H9 (cell line): ENCODE data around the gene GPATCH3. TPM values are rescaled to one million over a fixed set of nuclear protein-coding genes. Genes with fewer than 3 reads are reported as not detected.

Experiments used
- DNase-seq: peaks from one replicate; pipeline ENCODE4 v3.0.0-alpha.2; 2017
- H2AFZ ChIP-seq: one replicate; pipeline ENCODE4 v1.6.1; 2013; ENCODE audit warnings: mild to moderate bottlenecking, low read length, control low read depth, moderate library complexity
- H2AK5ac ChIP-seq: 2 replicates; pipeline ENCODE4 v1.6.1; 2013; ENCODE audit warnings: low read length, control low read depth, mixed read lengths; ENCODE audit not compliant: insufficient read length
- H2BK120ac ChIP-seq: one replicate; pipeline ENCODE4 v1.6.1; 2013; ENCODE audit warnings: low read depth, mild to moderate bottlenecking, low read length, control low read depth, inconsistent platforms; ENCODE audit not compliant: poor library complexity, severe bottlenecking
- H2BK12ac ChIP-seq: 2 replicates; pipeline ENCODE4 v1.6.1; 2013; ENCODE audit warnings: low read length, control low read depth, mixed read lengths, low read depth; ENCODE audit not compliant: insufficient read length
- H2BK15ac ChIP-seq: 2 replicates; pipeline ENCODE4 v1.6.1; 2013; ENCODE audit warnings: low read depth, low read length, control low read depth
- H2BK20ac ChIP-seq: one replicate; pipeline ENCODE4 v1.6.1; 2013; ENCODE audit warnings: low read depth, mild to moderate bottlenecking, low read length, control low read depth, inconsistent platforms; ENCODE audit not compliant: poor library complexity, severe bottlenecking
- H2BK5ac ChIP-seq: 2 replicates; pipeline ENCODE4 v1.6.1; 2013; ENCODE audit warnings: low read length, control low read depth, mixed read lengths; ENCODE audit not compliant: insufficient read length
- H3K14ac ChIP-seq: 2 replicates; pipeline ENCODE4 v1.6.1; 2013; ENCODE audit warnings: low read length, control low read depth; ENCODE audit not compliant: insufficient read depth
- H3K18ac ChIP-seq: 2 replicates; pipeline ENCODE4 v1.6.1; 2013; ENCODE audit warnings: low read depth, mild to moderate bottlenecking, mixed read lengths, low read length, control low read depth; ENCODE audit not compliant: insufficient read length
- H3K23ac ChIP-seq: 2 replicates; pipeline ENCODE4 v1.6.1; 2013; ENCODE audit warnings: low read length, control low read depth, mixed read lengths, low read depth; ENCODE audit not compliant: insufficient read length
- H3K23me2 ChIP-seq: 2 replicates; pipeline ENCODE4 v1.6.1; 2013; ENCODE audit warnings: low read depth, mild to moderate bottlenecking, mixed read lengths, low read length, control low read depth; ENCODE audit not compliant: insufficient read length, poor library complexity, severe bottlenecking
- H3K27ac ChIP-seq: 2 replicates; pipeline ENCODE4 v1.5.1; 2013; ENCODE audit warnings: low read length, control low read depth, mixed read lengths, low read depth; ENCODE audit not compliant: insufficient read length
- H3K27me3 ChIP-seq: 2 replicates; pipeline ENCODE4 v1.6.1; 2013; ENCODE audit warnings: low read length, control low read depth, inconsistent platforms; ENCODE audit not compliant: insufficient read depth
- H3K4ac ChIP-seq: 2 replicates; pipeline ENCODE4 v1.6.1; 2013; ENCODE audit warnings: low read depth, mild to moderate bottlenecking, control low read depth, inconsistent platforms, low read length, moderate library complexity
- H3K4me1 ChIP-seq: 2 replicates; pipeline ENCODE4 v1.6.1; 2013; ENCODE audit warnings: low read length, control low read depth, inconsistent platforms; ENCODE audit not compliant: insufficient read depth
- H3K4me2 ChIP-seq: 2 replicates; pipeline ENCODE4 v1.6.1; 2013; ENCODE audit warnings: low read length, control low read depth, mixed read lengths; ENCODE audit not compliant: insufficient read length, insufficient read depth
- H3K56ac ChIP-seq: 2 replicates; pipeline ENCODE4 v1.6.1; 2013; ENCODE audit warnings: low read depth, mild to moderate bottlenecking, mixed read lengths, low read length, control low read depth; ENCODE audit not compliant: insufficient read length
- H3K79me1 ChIP-seq: 2 replicates; pipeline ENCODE4 v1.6.1; 2013; ENCODE audit warnings: low read depth, mild to moderate bottlenecking, moderate library complexity, low read length, control low read depth, inconsistent platforms; ENCODE audit not compliant: insufficient read depth, poor library complexity, severe bottlenecking
- H3K79me2 ChIP-seq: 2 replicates; pipeline ENCODE4 v1.6.1; 2013; ENCODE audit warnings: low read length, control low read depth, inconsistent platforms; ENCODE audit not compliant: insufficient read depth
- H3K9ac ChIP-seq: 2 replicates; pipeline ENCODE4 v1.6.1; 2013; ENCODE audit warnings: low read length, control low read depth, mixed read lengths; ENCODE audit not compliant: insufficient read length; ENCODE audit errors: extremely low read depth
- H3K9me3 ChIP-seq: one replicate; pipeline ENCODE4 v1.6.1; 2013; ENCODE audit warnings: low read depth, low read length, inconsistent platforms; ENCODE audit not compliant: control insufficient read depth
- H3T11ph ChIP-seq: one replicate; pipeline ENCODE4 v1.6.1; 2013; ENCODE audit warnings: mild to moderate bottlenecking, low read length, control low read depth, inconsistent platforms
- H4K20me1 ChIP-seq: one replicate; pipeline ENCODE4 v1.6.1; 2013; ENCODE audit not compliant: control insufficient read depth, insufficient read length, insufficient read depth
- H4K5ac ChIP-seq: 2 replicates; pipeline ENCODE4 v1.6.1; 2013; ENCODE audit warnings: low read depth, mild to moderate bottlenecking, mixed read lengths, low read length, control low read depth; ENCODE audit not compliant: insufficient read length
- H4K8ac ChIP-seq: replicated peaks from 2 replicates; pipeline ENCODE4 v1.6.1; 2013; ENCODE audit warnings: low read length, control low read depth, mixed read lengths, low read depth; ENCODE audit not compliant: insufficient read length
- H4K91ac ChIP-seq: 2 replicates; pipeline ENCODE4 v1.6.1; 2013; ENCODE audit warnings: low read depth, mild to moderate bottlenecking, moderate library complexity, mixed read lengths, low read length, control low read depth; ENCODE audit not compliant: insufficient read length
- H3K27ac Mint-ChIP-seq, 3 experiments: 2 replicates in 2 of 3; 3 replicates in 1 of 3; pipeline ENCODE4 v1.8.0; 2020 to 2021; ENCODE audit warnings: mixed read lengths in 3 of 3, mild to moderate bottlenecking in 1 of 3, moderate library complexity in 1 of 3
- H3K27me3 Mint-ChIP-seq: 2 replicates; pipeline ENCODE4 v1.8.0; 2021; ENCODE audit warnings: low read depth, mild to moderate bottlenecking, moderate library complexity, mixed read lengths
- H3K36me3 Mint-ChIP-seq, 3 experiments: 2 replicates in 2 of 3; 3 replicates in 1 of 3; pipeline ENCODE4 v1.8.0; 2020 to 2021; ENCODE audit warnings: low read depth in 3 of 3, mixed read lengths in 3 of 3; ENCODE audit not compliant: insufficient read depth in 1 of 3
- H3K4me1 Mint-ChIP-seq, 2 experiments: 2 replicates each; pipeline ENCODE4 v1.8.0; 2020; ENCODE audit warnings: mixed read lengths in 2 of 2
- H3K4me3 Mint-ChIP-seq, 2 experiments: 2 replicates in 1 of 2; 3 replicates in 1 of 2; pipeline ENCODE4 v1.8.0; 2020 to 2021; ENCODE audit warnings: mild to moderate bottlenecking in 2 of 2, mixed read lengths in 2 of 2, moderate library complexity in 1 of 2
- H3K9me3 Mint-ChIP-seq, 2 experiments: 2 replicates in 1 of 2; 3 replicates in 1 of 2; pipeline ENCODE4 v1.8.0; 2020; ENCODE audit warnings: mild to moderate bottlenecking in 2 of 2, mixed read lengths in 2 of 2, moderate library complexity in 1 of 2
- WGBS: extraction: QIAGEN DNeasy Blood & Tissue Kit; methylation state at CpG from one replicate; pipeline ENCODE4 v1.1.7; 2013; ENCODE audit warnings: missing lambda C conversion rate, low lambda C conversion rate, mixed read lengths; ENCODE audit not compliant: insufficient read length; ENCODE audit errors: extremely low coverage; 5-methylcytosine and 5-hydroxymethylcytosine counted together
- total RNA-seq: library from RNA; stranded (reverse); gene quantifications from 2 replicates; pipeline ENCODE4 v1.2.1, GENCODE V29; 2021
- TF ChIP-seq, protein P1 (sequence below): fragments of 200-600 bp; sonication (generic); conservative IDR thresholded peaks from 3 replicates; pipeline ENCODE4 v1.8.0; 2021; ENCODE audit warnings: antibody characterized with exemption, mild to moderate bottlenecking

GPATCH3 gene
- total RNA-seq, 1 experiment from 2014 or later = 19.4 TPM

GRCh38 chr1:26911399-26912146, 11.3 kb upstream of the GPATCH3 start:
- Histone ChIP-seq H4K20me1 (no peaks in the 10 kb centered on the region), H2AK5ac (no peak overlapping the region), H2BK15ac (no peak overlapping the region), H3K4ac (no peak overlapping the region), H2AFZ (no peak overlapping the region), H3K9me3 (no peaks in the 10 kb centered on the region), H2BK5ac (no peak overlapping the region), H3K27ac (no peak overlapping the region), H4K8ac (no peak overlapping the region), H3K56ac (no peak overlapping the region), H3K18ac (no peak overlapping the region), H3K4me1 (no peaks in the 10 kb centered on the region), H3K27me3 (no peaks in the 10 kb centered on the region), H2BK120ac (no peak overlapping the region), H3T11ph (no peak overlapping the region), H3K9ac (no peak overlapping the region), H4K91ac (no peak overlapping the region), H4K5ac (no peak overlapping the region), H3K23ac (no peak overlapping the region), H3K4me2 (no peak overlapping the region), H3K79me2 (no peaks in the 10 kb centered on the region), H2BK20ac (no peak overlapping the region), H3K79me1 (no peaks in the 10 kb centered on the region), H3K14ac (no peak overlapping the region), H3K23me2 (peaks cover 3% of the 10 kb centered on the region), H2BK12ac (no peak overlapping the region)
- WGBS = no CpG with 5 or more reads among the region's 8 CpGs
- no peak for DNase-seq
- H3K27ac Mint-ChIP-seq = no peak overlapping the region
- no peaks in the 10 kb centered on the region for H3K4me1 Mint-ChIP-seq
- H3K27me3 Mint-ChIP-seq = peaks cover 8% of the 10 kb centered on the region
- H3K4me3 Mint-ChIP-seq = no peak overlapping the region
- TF ChIP-seq, protein P1, sequence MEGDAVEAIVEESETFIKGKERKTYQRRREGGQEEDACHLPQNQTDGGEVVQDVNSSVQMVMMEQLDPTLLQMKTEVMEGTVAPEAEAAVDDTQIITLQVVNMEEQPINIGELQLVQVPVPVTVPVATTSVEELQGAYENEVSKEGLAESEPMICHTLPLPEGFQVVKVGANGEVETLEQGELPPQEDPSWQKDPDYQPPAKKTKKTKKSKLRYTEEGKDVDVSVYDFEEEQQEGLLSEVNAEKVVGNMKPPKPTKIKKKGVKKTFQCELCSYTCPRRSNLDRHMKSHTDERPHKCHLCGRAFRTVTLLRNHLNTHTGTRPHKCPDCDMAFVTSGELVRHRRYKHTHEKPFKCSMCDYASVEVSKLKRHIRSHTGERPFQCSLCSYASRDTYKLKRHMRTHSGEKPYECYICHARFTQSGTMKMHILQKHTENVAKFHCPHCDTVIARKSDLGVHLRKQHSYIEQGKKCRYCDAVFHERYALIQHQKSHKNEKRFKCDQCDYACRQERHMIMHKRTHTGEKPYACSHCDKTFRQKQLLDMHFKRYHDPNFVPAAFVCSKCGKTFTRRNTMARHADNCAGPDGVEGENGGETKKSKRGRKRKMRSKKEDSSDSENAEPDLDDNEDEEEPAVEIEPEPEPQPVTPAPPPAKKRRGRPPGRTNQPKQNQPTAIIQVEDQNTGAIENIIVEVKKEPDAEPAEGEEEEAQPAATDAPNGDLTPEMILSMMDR = no peak
- no peaks in the 10 kb centered on the region for H3K36me3 Mint-ChIP-seq
- H3K9me3 Mint-ChIP-seq = no peaks in the 10 kb centered on the region
